ENCODE data around the gene OXLD1. TPM values are rescaled to one million over a fixed set of nuclear protein-coding genes. Genes with fewer than 3 reads are reported as not detected.
"Not testable (repeated sequence)": the region's sequence is repeated elsewhere in the genome, so short reads cannot be mapped to it uniquely, and the experiment has no call there.

The OXLD1 gene
- total and polyA plus RNA-seq, 2 donors: 7.5 to 47.9 TPM

GRCh38 chr17:81683208-81683583, 16.8 kb upstream of the OXLD1 start:
- H3K4me1 ChIP-seq (ENCODE audit: insufficient read depth): no peaks in the 10 kb centered on the region
- DNase-seq (ENCODE audit: extremely low spot score): no peak
- peaks cover 7% of the 10 kb centered on the region for H3K36me3 ChIP-seq (ENCODE audit: insufficient read depth)
- WGBS: under 1% methylated on average over 37 of the region's 37 CpGs
- peak overlapping the region; percentile 85 for H3K4me3 ChIP-seq (ENCODE audit: low read depth, low read length)
- H3K27ac ChIP-seq (ENCODE audit: low read depth): peak overlapping the region; percentile 3

- Histone ChIP-seq H3K36me3 (ENCODE audit: insufficient read depth) (peaks cover 5% of the 10 kb centered on the region), H3K4me3 (ENCODE audit: low read depth, low read length) (peak overlapping the region; percentile 85), H3K27ac (ENCODE audit: low read depth) (no peak overlapping the region), H3K4me1 (ENCODE audit: insufficient read depth) (no peaks in the 10 kb centered on the region)
- WGBS: 30% methylated on average over 19 of the region's 19 CpGs
- DNase-seq (ENCODE audit: extremely low spot score): no peak
These were observed 16.3 kb upstream of the OXLD1 start for GRCh38 chr17:81682565-81683207.

GRCh38 chr17:81681672-81682071, 15.3 kb upstream of the OXLD1 start:
- Histone ChIP-seq H3K36me3 (ENCODE audit: insufficient read depth) (peaks cover 5% of the 10 kb centered on the region), H3K4me3 (ENCODE audit: low read depth, low read length) (no peak overlapping the region), H3K27ac (ENCODE audit: low read depth) (no peak overlapping the region), H3K4me1 (ENCODE audit: insufficient read depth) (no peaks in the 10 kb centered on the region)
- WGBS: 70% methylated on average over 17 of the region's 17 CpGs
- DNase-seq (ENCODE audit: extremely low spot score): no peak

GRCh38 chr17:81680150-81680549, 13.7 kb upstream of the OXLD1 start:
- WGBS: 86% methylated on average over 11 of the region's 11 CpGs

GRCh38 chr17:81676906-81677305, 10.5 kb upstream of the OXLD1 start:
- Histone ChIP-seq H3K36me3 (ENCODE audit: insufficient read depth) (peaks cover 5% of the 10 kb centered on the region), H3K4me1 (ENCODE audit: insufficient read depth) (no peaks in the 10 kb centered on the region), H3K4me3 (ENCODE audit: low read depth, low read length) (no peak overlapping the region), H3K27ac (ENCODE audit: low read depth) (no peak overlapping the region)
- no peak for DNase-seq (ENCODE audit: extremely low spot score)
- 90% methylated on average over 17 of the region's 17 CpGs for WGBS

More at GRCh38 chr17:81680150-81680549, 13.7 kb upstream of the OXLD1 start:
- Histone ChIP-seq H3K4me3 (ENCODE audit: low read depth, low read length) (no peak overlapping the region), H3K4me1 (ENCODE audit: insufficient read depth) (no peaks in the 10 kb centered on the region), H3K27ac (ENCODE audit: low read depth) (no peak overlapping the region), H3K36me3 (ENCODE audit: insufficient read depth) (peaks cover 2% of the 10 kb centered on the region)
- DNase-seq (ENCODE audit: extremely low spot score): no peak

- not testable (repeated sequence) for H3K27ac ChIP-seq (ENCODE audit: low read depth); DNase-seq (ENCODE audit: extremely low spot score); H3K4me1 ChIP-seq (ENCODE audit: insufficient read depth); H3K36me3 ChIP-seq (ENCODE audit: insufficient read depth); H3K4me3 ChIP-seq (ENCODE audit: low read depth, low read length)
- 42% methylated on average over 18 of the region's 18 CpGs for WGBS
These were observed 9.3 kb upstream of the OXLD1 start for GRCh38 chr17:81675515-81676221.

GRCh38 chr17:81673561-81674258, 7.3 kb upstream of the OXLD1 start:
- Histone ChIP-seq H3K4me1 (ENCODE audit: insufficient read depth) (no peaks in the 10 kb centered on the region), H3K36me3 (ENCODE audit: insufficient read depth) (peaks cover 2% of the 10 kb centered on the region), H3K4me3 (ENCODE audit: low read depth, low read length) (no peak overlapping the region), H3K27ac (ENCODE audit: low read depth) (no peak overlapping the region)
- DNase-seq (ENCODE audit: extremely low spot score): no peak
- 84% methylated on average over 18 of the region's 18 CpGs for WGBS

- 91% methylated on average over 16 of the region's 16 CpGs for WGBS
- Histone ChIP-seq H3K36me3 (ENCODE audit: insufficient read depth) (peaks cover 2% of the 10 kb centered on the region), H3K4me3 (ENCODE audit: low read depth, low read length) (no peak overlapping the region), H3K27ac (ENCODE audit: low read depth) (no peak overlapping the region), H3K4me1 (ENCODE audit: insufficient read depth) (no peaks in the 10 kb centered on the region)
- no peak for DNase-seq (ENCODE audit: extremely low spot score)
These were observed 6.5 kb upstream of the OXLD1 start for GRCh38 chr17:81672954-81673353.

GRCh38 chr17:81672504-81672903, 6.1 kb upstream of the OXLD1 start:
- peaks cover 2% of the 10 kb centered on the region for H3K36me3 ChIP-seq (ENCODE audit: insufficient read depth)
- H3K4me3 ChIP-seq (ENCODE audit: low read depth, low read length): no peak overlapping the region
- 85% methylated on average over 18 of the region's 18 CpGs for WGBS
- no peak overlapping the region for H3K27ac ChIP-seq (ENCODE audit: low read depth)
- peaks cover 2% of the 10 kb centered on the region for H3K4me1 ChIP-seq (ENCODE audit: insufficient read depth)
- no peak for DNase-seq (ENCODE audit: extremely low spot score)

- no peak overlapping the region for H3K4me3 ChIP-seq (ENCODE audit: low read depth, low read length)
- peaks cover 2% of the 10 kb centered on the region for H3K36me3 ChIP-seq (ENCODE audit: insufficient read depth)
These were observed 1.3 kb upstream of the OXLD1 start for GRCh38 chr17:81667754-81668153.

GRCh38 chr17:81666092-81666341, 388 bp downstream of the OXLD1 start:
- Histone ChIP-seq H3K36me3 (ENCODE audit: insufficient read depth) (no peaks in the 10 kb centered on the region), H3K4me3 (ENCODE audit: low read depth, low read length) (peak overlapping the region; percentile 81), H3K4me1 (ENCODE audit: insufficient read depth) (peaks cover 2% of the 10 kb centered on the region), H3K27ac (ENCODE audit: low read depth) (peak overlapping the region; percentile 71)
- DNase-seq (ENCODE audit: extremely low spot score): no peak
- WGBS: under 1% methylated on average over 16 of the region's 16 CpGs

More at GRCh38 chr17:81667754-81668153, 1.3 kb upstream of the OXLD1 start:
- H3K27ac ChIP-seq (ENCODE audit: low read depth): no peak overlapping the region
- 85% methylated on average over 18 of the region's 18 CpGs for WGBS
- peaks cover 2% of the 10 kb centered on the region for H3K4me1 ChIP-seq (ENCODE audit: insufficient read depth)
- DNase-seq (ENCODE audit: extremely low spot score): no peak

GRCh38 chr17:81665205-81666091, 957 bp downstream of the OXLD1 start:
- Histone ChIP-seq H3K4me3 (ENCODE audit: low read depth, low read length) (peak overlapping the region; percentile 81), H3K4me1 (ENCODE audit: insufficient read depth) (peaks cover 2% of the 10 kb centered on the region), H3K36me3 (ENCODE audit: insufficient read depth) (no peaks in the 10 kb centered on the region), H3K27ac (ENCODE audit: low read depth) (no peak overlapping the region)
- no peak for DNase-seq (ENCODE audit: extremely low spot score)
- WGBS: 61% methylated on average over 30 of the region's 30 CpGs

GRCh38 chr17:81664051-81664470, 2.3 kb downstream of the OXLD1 start:
- H3K4me1 ChIP-seq (ENCODE audit: insufficient read depth): peaks cover 2% of the 10 kb centered on the region
- 88% methylated on average over 7 of the region's 7 CpGs for WGBS
- no peaks in the 10 kb centered on the region for H3K36me3 ChIP-seq (ENCODE audit: insufficient read depth)
- no peak overlapping the region for H3K4me3 ChIP-seq (ENCODE audit: low read depth, low read length)
- H3K27ac ChIP-seq (ENCODE audit: low read depth): no peak overlapping the region
- no peak for DNase-seq (ENCODE audit: extremely low spot score)

Data from urinary bladder (tissue), 4 donors.